ES-I3 (cell line): ENCODE results near the gene SETBP1.

Source experiments
- H3K36me3 ChIP-seq: 2 replicates; pipeline ENCODE4 v1.6.1; 2013; ENCODE audit warnings: mild to moderate bottlenecking, low read length, control low read depth, moderate library complexity; ENCODE audit not compliant: insufficient read depth
- H3K4me1 ChIP-seq: 2 replicates; pipeline ENCODE4 v1.6.1; 2013; ENCODE audit warnings: mild to moderate bottlenecking, control low read depth, low read length; ENCODE audit not compliant: insufficient read depth
- H3K9ac ChIP-seq: 2 replicates; pipeline ENCODE4 v1.6.1; 2013; ENCODE audit warnings: low read depth, mild to moderate bottlenecking, low read length, moderate library complexity
- H3K9me3 ChIP-seq: 2 replicates; pipeline ENCODE4 v1.6.1; 2013; ENCODE audit warnings: mild to moderate bottlenecking, low read length, moderate library complexity; ENCODE audit not compliant: control insufficient read depth, insufficient read depth

SETBP1 gene

GRCh38 chr18:44896846-44897245 lies 216.2 kb downstream of the SETBP1 start:
- H3K9me3 ChIP-seq = no peaks in the 10 kb centered on the region; the same call in 1 of the 2 replicates
- no peak overlapping the region for H3K9ac ChIP-seq
- H3K36me3 ChIP-seq = no peaks in the 10 kb centered on the region
- no peaks in the 10 kb centered on the region for H3K4me1 ChIP-seq

DNA sequence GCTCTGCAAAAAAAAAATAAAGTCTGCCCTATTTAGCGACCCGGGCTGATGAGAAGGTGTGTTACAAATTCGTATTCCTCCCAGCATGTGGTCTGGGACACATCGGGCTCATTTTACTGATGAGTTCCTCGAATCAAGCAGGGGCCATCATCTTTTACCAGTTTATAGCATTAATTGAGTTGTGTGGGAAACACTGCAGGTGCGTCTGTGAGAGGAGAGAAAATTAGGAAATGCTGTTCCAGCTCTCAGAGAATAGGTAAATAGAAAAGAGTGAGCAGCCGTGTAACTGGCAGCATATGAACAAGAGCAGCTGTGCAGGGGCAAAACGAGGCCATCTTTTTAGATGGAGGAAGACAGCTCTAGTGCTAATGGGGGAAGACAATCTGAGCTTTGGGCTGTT lies 216.7 kb downstream of the SETBP1 start:
- no peaks in the 10 kb centered on the region for H3K4me1 ChIP-seq
- no peak overlapping the region for H3K9ac ChIP-seq
- no peaks in the 10 kb centered on the region for H3K36me3 ChIP-seq
- H3K9me3 ChIP-seq = no peaks in the 10 kb centered on the region

- H3K9me3 ChIP-seq = no peaks in the 10 kb centered on the region
- no peaks in the 10 kb centered on the region for H3K36me3 ChIP-seq
- no peak overlapping the region for H3K9ac ChIP-seq
- no peaks in the 10 kb centered on the region for H3K4me1 ChIP-seq
Measured at GRCh38 chr18:44897816-44898215, 217.1 kb downstream of the SETBP1 start.

GRCh38 chr18:44898498-44898897 lies 217.8 kb downstream of the SETBP1 start:
- Histone ChIP-seq H3K36me3 (no peaks in the 10 kb centered on the region), H3K9ac (no peak overlapping the region), H3K9me3 (no peaks in the 10 kb centered on the region), H3K4me1 (no peaks in the 10 kb centered on the region)

GRCh38 chr18:44899832-44900231 lies 219.1 kb downstream of the SETBP1 start:
- H3K4me1 ChIP-seq = no peaks in the 10 kb centered on the region
- H3K36me3 ChIP-seq = no peaks in the 10 kb centered on the region
- no peak overlapping the region for H3K9ac ChIP-seq
- H3K9me3 ChIP-seq = no peaks in the 10 kb centered on the region

- Histone ChIP-seq H3K9ac (no peak overlapping the region), H3K4me1 (no peaks in the 10 kb centered on the region), H3K9me3 (no peaks in the 10 kb centered on the region), H3K36me3 (no peaks in the 10 kb centered on the region)
Measured at GRCh38 chr18:44900627-44901026, 219.9 kb downstream of the SETBP1 start.

DNA sequence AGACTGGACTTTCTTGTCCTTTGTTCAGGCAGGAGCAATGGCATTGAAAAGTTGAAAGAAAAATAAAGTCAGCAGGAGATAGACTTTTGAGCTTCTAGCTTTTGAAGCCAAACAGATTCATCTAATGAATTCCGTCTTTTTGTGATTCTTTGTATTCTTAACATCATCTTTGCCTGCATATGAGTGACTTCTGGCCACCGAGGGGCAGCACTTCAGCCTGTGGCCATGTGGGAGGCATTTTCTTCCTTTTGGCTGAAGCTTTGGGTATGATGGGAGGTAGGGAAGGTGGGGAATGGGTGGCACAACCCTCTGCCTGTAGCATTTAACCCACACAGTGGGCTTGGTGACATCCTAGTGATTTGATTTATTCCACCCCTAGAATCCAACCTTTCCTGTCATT lies 220.6 kb downstream of the SETBP1 start:
- no peaks in the 10 kb centered on the region for H3K4me1 ChIP-seq
- no peak overlapping the region for H3K9ac ChIP-seq
- no peaks in the 10 kb centered on the region for H3K36me3 ChIP-seq
- no peaks in the 10 kb centered on the region for H3K9me3 ChIP-seq

DNA sequence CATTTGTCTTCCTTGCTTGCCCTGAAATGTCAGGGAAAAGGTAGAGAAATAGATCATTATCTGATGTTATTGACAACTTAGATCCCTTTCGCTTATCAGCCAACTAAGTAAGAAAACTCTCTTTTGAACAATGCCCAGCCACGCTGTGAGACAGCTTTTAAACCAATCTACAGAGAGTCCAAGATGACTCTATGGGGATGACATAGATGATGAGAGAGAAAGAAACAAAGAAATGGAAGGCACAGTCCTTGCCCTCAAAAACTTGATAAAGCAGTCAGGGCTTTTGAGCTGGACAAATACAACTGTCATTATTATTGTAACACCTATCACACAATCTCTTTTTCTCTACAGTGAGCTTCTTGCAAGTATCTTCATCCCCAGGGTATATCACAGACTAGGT lies 222.6 kb downstream of the SETBP1 start:
- Histone ChIP-seq H3K9me3 (no peaks in the 10 kb centered on the region), H3K4me1 (no peaks in the 10 kb centered on the region), H3K36me3 (no peaks in the 10 kb centered on the region), H3K9ac (no peak overlapping the region)

DNA sequence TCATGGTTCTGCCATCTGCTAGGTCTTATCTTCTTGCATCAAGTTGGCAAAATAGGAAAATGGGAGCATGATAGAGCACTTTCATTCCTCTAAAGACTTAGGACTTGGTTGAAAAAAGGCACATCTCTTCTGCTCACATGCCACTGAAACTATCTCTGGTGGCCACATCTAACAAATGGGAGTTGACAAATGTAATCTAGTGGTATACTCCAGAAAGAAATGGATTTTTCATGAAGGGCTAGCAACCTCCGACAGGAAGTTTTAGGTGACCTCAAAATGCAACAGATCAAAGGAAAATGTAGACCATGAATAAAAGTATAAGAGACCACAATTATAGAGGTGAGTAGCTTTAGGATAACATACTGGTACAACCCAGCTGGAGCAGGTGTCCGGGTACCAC lies 224.1 kb downstream of the SETBP1 start:
- H3K4me1 ChIP-seq = no peaks in the 10 kb centered on the region
- H3K9me3 ChIP-seq = no peaks in the 10 kb centered on the region
- no peak overlapping the region for H3K9ac ChIP-seq
- H3K36me3 ChIP-seq = no peaks in the 10 kb centered on the region

- H3K36me3 ChIP-seq = no peaks in the 10 kb centered on the region
- H3K9ac ChIP-seq = no peak overlapping the region
- H3K4me1 ChIP-seq = no peaks in the 10 kb centered on the region
- H3K9me3 ChIP-seq = no peaks in the 10 kb centered on the region
Measured at GRCh38 chr18:44909191-44909719, 228.6 kb downstream of the SETBP1 start.

DNA sequence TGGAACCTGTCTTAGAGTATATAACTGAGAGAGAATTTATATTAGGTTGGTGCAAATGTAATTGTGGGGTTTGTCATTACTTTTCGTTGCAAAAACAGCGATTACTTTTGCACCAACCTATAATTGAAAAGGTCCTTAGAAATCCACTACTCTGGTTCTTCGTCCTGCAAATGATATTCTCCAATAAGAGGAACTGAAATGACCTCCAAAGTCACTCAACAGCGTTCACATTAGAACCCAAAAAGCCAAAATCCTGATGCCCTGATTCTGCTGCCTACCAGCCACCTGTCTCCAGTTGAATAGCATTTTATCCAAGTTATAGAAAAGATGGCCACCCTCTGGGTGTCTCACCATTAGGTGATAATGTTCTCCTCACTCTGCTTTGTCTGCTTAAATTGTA lies 230.6 kb downstream of the SETBP1 start:
- no peak overlapping the region for H3K9ac ChIP-seq
- no peaks in the 10 kb centered on the region for H3K9me3 ChIP-seq
- H3K36me3 ChIP-seq = no peaks in the 10 kb centered on the region
- H3K4me1 ChIP-seq = no peaks in the 10 kb centered on the region

DNA sequence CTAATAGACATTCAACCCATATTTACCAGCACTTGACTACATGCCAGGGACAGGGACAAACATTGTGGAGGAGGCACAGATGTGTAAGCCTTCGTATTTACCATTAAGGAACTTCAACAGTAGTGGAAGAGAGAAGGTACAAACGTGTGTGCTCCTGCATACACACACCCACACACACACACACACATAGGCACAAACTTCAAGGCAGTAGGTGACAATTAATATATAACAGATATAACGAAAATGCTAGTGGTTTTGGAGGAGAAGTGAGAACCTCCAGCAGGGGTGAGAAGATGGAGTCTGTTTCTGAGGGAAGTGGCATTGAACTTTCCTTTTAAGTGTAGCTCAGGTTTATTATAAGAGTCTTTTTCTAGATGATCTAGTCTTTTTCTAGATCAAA lies 231.1 kb downstream of the SETBP1 start:
- Histone ChIP-seq H3K36me3 (no peaks in the 10 kb centered on the region), H3K9ac (no peak overlapping the region), H3K9me3 (no peaks in the 10 kb centered on the region), H3K4me1 (no peaks in the 10 kb centered on the region)

- Histone ChIP-seq H3K4me1 (no peaks in the 10 kb centered on the region), H3K9me3 (no peaks in the 10 kb centered on the region), H3K36me3 (no peaks in the 10 kb centered on the region), H3K9ac (no peak overlapping the region)
Measured at GRCh38 chr18:44912740-44913478, 232.2 kb downstream of the SETBP1 start.

DNA sequence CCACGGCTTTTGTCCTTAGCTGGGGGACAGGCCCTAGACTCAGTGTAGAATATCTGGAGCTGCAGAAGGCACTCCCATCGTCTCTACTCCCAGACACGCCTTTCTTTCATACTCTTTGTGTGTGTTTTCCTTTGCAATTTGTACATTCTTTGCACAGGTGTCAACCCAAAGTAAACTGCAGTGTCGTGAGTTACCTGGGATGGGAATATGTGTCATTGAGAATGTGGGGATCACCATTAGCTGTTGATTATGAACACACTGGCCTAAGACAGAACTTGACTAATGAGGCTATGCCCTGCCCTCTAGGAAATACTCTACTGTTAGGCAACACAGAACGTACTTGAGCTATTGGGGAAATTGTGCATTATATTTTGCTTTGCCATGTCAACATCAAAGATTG lies 233.3 kb downstream of the SETBP1 start:
- Histone ChIP-seq H3K4me1 (no peaks in the 10 kb centered on the region), H3K36me3 (no peaks in the 10 kb centered on the region), H3K9ac (no peak overlapping the region), H3K9me3 (no peaks in the 10 kb centered on the region)

DNA sequence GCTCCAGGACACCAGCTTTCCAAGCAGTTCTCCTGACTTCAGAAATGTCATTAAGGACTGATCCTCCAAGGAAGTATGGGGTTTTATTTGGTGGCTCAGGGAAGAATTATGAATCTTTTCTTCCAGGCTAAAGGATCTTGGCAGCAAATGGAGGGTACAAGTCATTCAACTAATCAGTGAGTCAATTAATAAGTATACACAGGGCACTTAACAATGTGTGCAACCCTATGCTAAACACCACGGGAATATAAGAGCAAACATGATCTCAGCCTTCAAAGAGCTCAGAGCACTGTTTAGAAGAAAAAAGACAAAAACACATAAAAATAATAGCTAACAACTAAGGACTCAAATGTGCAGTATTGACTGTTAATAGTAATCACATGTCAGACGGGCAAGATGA lies 234.5 kb downstream of the SETBP1 start:
- H3K36me3 ChIP-seq = no peaks in the 10 kb centered on the region
- H3K9me3 ChIP-seq = no peaks in the 10 kb centered on the region
- H3K9ac ChIP-seq = no peak overlapping the region
- H3K4me1 ChIP-seq = no peaks in the 10 kb centered on the region
